HG02840 (cell line): ENCODE results near the gene EMP2.
"Not testable (repeated sequence)": the region's sequence is repeated elsewhere in the genome, so short reads cannot be mapped to it uniquely, and the experiment has no call there.

Experiments used
- ATAC-seq: cut with Tn5 transposase; IDR thresholded peaks from one replicate; pipeline ENCODE4 v1.9.1; 2021; ENCODE audit warnings: mild to moderate bottlenecking, moderate library complexity, moderate number of reproducible peaks; ENCODE audit not compliant: unreplicated experiment, low FRiP score

The EMP2 gene

GRCh38 chr16:10554569-10554968 lies 25.8 kb downstream of the EMP2 start:
- ATAC-seq, result no peak

GRCh38 chr16:10552998-10553491 lies 27.4 kb downstream of the EMP2 start:
- no peak for ATAC-seq

DNA sequence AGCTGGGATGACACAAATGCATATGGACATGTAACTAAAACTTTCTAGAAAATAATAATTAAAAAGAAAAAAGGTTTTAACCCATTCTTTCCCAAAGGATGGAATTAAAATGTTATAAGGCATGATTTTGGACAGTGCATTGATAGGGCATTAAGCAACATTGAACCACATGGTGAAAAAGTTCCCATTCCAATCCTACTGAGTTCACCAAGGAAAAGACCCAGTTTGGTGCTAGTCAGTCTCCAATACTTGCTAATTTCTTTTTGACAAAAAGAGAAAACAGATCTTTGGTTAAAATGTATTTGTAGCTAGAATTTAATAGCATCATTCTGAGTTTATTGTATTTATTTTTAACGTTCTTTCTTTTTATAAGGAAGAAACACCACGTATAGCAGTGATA lies 28.1 kb downstream of the EMP2 start:
- ATAC-seq, result no peak

GRCh38 chr16:10551881-10552280 lies 28.5 kb downstream of the EMP2 start:
- no peak for ATAC-seq

DNA sequence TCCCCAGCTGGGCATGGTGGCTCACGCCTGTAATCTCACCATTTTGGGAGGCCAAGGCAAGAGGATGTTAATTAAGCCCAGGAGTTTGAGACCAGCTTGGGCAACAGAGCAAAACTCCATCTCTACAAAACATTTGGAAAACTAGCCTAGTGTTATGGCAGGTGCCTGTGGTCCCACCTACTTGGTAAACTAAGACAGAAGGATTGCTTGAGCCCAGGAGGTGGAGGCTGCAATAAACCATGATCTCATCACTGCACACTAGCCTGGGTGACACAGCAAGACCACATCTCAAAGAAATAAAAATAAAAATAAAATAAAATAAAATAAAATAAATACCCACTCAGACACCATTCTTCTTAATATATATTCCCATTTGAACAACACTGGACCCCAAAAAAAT lies 32.0 kb downstream of the EMP2 start:
- ATAC-seq, result no peak

DNA sequence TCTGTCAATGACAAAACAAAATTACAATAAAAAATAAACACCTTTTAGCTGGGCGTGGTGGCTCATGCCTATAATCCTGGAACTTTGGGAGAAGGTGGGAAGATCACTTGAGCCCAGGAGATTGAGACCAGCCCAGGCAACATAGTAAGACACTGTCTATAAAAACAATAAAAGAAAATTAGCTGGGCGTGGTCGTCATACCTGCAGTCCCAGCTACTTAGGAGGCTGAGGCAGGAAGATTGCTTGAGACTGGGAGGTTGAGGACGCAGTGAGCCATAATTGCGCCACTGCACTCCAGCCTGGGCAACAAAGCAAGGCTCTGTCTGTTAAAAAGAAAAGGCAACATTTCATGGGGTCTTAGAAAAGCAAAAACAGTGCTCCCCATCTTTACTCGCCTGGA lies 32.7 kb downstream of the EMP2 start:
- no peak for ATAC-seq

DNA sequence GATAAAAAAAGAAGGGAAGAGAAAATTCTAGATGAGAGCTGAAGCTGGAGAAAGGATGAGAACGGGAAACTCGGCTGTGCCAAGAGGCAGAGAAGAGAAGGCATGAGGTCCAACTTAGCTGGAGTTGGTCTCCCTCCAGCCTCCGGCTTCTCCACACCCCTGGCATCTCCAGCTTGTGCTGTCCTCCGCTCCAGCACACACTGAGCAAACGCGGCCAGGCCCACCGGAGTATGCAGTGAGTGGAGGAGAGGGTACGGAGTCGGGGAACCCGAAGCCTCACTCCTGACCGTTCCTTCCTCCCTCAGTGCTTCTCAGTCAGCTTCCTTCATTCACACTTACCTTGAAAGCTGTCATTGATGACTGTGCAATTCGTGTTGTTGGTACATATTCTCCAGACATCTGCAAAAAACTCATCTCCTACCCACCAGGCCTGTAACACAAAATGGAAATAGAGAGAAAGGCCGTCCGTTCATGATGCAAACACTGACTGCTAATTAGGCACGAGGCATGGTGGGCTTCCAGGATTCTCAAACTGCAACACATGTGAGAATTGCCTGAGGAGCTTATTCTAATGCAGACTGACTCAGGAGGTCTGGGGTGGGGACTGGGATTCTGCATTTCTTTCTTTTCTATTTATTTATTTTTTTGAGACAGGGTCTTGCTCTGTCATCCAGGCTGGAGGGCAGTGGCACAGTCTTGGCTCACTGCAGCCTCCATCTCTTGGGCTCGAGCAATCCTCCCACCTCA lies 37.0 kb downstream of the EMP2 start:
- ATAC-seq, result no peak

- ATAC-seq, result no peak
Observed at GRCh38 chr16:10541366-10541765, 39.0 kb downstream of the EMP2 start.

GRCh38 chr16:10539793-10540192 lies 40.6 kb downstream of the EMP2 start:
- ATAC-seq, result no peak

- ATAC-seq, result no peak
Observed at GRCh38 chr16:10539236-10539635, 41.2 kb downstream of the EMP2 start.

- ATAC-seq, result no peak
Observed at GRCh38 chr16:10538583-10538982, 41.8 kb downstream of the EMP2 start.

GRCh38 chr16:10537946-10538345 lies 42.5 kb downstream of the EMP2 start:
- ATAC-seq, result no peak

DNA sequence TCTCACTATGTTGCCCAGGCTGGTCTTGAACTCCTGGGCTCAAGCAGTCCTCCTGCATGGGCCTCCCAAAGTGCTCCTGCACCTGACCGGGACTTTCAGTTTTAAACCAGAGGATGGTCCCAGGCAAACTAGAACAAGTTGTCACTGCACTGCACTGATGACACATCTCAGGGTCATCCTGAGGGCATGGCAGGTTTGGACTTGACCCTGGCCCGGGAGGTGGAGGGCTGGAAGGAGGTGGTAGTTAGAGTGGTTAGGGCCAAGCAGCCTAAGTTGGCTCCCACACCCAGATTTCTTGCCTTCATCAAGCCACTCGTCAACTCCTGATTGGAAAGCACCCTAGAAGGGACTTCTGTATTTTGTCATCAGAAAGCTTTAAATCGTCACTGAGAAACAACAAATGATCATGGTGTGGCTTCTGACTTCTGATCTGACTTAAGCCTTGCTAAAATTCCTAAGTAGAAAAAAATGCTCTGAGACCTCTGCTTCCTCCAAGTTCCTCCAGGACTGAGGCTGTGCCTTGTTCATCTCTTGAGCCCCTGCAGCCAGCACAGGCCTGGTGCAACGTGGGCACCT lies 43.5 kb downstream of the EMP2 start:
- ATAC-seq, result no peak

GRCh38 chr16:10536328-10536727 lies 44.1 kb downstream of the EMP2 start:
- ATAC-seq, result not testable (repeated sequence)

- no peak for ATAC-seq
Observed at GRCh38 chr16:10535461-10535860, 44.9 kb downstream of the EMP2 start.

- no peak for ATAC-seq
Observed at GRCh38 chr16:10534748-10535147, 45.6 kb downstream of the EMP2 start.

GRCh38 chr16:10533612-10534011 lies 46.8 kb downstream of the EMP2 start:
- ATAC-seq, result not testable (repeated sequence)

DNA sequence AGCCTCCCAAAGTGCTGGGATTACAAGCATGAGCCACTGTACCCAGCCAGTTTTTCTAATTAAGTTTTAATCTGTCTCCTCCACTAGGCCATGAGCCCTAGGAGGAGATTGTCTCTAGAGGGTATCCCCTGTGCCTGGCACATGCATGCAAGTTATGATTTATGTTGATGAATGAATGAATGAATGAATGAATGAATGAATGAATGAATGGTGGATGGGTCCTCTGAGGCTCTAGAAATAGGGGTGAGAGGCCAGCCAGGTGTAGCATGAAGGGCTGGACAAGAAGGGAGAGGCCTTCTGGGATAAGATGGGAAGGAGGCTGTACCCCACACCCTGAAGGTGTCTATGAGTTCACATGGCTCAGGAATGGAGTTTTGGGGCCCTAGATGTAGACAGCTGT lies 48.8 kb downstream of the EMP2 start:
- ATAC-seq, result no peak

DNA sequence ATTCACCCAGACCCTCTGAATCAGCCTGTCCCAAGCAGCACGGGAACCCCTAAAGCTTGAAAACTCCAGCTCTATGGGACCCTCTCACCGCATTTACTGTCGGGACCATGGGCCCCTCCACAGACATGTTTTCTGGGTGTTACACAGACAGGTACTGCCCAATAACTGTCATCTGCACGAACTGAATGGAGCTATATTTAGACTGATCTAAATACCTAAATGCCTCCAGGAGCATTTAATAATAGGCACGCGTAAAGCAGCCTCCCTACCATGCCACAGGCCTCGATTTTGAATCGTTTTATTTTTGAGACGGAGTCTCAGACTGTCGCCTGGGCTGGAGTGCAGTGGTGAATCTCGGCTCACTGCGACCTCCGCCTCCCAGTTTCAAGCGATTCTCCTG lies 49.7 kb downstream of the EMP2 start:
- no peak for ATAC-seq

DNA sequence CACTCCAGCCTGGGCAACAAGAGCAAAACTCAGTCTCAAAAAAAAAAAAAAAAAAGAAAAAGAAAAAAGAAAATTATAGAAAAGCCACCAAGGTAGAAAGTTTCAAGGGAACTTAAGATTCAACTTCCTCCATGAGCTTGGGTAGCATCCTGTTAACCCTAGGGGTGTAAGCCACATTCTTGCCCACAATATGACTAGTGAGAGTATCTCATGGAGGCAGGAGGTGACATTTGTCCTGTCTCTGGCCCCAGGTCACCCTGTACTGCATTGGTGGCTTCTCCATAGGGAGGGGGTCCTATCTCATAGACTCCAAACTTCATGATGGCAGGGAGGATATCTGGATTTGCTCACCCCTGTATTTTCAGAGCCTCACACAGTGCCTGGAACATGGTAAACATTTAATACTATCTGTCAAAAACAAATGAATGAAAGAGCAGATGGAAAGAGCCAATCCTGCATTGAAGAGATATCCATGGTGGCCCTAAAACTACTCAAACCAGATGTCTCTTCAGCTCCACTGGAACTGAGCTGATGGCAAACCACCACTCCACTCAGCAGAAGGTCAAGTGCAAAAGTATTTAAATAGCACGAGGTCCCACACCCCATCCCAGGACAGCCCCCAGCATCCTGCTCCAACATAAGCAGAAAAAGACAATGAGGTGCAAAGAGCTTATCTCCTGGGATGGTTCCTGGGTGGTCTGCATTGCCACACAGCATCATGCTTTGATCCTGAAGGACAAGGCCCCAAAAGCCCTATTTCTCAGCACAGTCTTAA lies 50.3 kb downstream of the EMP2 start:
- no peak for ATAC-seq

DNA sequence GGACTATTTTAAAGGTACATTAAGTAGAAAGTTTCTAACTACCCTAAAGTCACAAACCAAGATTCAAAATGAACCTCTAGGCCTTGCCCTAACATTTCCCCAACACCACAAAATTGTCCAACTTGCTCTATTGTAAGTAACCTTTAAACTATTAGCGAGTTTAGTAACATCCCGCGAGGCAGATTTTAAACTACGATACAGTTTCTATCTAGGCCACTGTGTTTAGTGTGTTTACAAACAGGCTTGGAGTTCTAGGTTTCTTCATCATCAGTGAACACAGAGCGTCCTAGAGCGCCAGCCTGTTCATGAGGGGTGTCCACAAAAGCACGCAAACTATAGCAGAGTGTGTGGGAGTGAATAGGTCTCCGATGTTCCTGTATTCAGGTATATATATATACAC lies 51.8 kb downstream of the EMP2 start:
- no peak for ATAC-seq
